ENCODE data around the gene UBIAD1.

DNA sequence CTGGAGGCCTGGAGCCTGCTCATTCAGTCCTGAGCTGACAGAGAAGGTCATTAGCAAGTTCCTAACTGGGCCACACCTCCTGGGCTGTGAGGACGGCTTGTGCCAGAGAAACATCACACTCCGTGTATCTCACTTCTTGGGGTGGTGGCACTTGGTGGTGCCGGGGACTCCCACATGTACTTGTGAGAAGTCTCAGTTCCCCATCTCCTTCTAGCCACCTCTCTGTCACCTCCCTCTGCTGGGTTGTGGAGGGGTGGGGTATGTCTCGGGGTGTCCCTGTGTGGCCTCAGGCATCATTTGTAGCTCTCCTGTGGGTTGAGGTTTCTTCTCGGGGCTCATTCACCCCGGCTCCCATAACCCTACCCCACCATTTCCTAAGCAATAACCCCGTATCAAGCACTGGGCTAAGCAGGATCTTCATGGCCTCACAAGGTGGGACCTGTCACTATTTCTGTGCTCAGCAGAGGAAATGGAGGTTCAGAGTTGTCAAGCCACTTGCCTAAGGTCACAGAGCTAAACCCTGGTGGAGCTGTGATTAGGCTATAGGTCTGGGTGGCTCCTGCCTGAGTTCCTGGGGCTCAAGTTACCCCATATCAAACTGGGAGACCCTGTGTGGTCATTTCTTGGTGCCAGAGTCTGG lies 62.5 kb downstream of the UBIAD1 start:
- TF ChIP-seq YY1 (IDR thresholded peaks at IDR 0.05; ENCODE audit: insufficient read depth, insufficient read length): no peak
- TF ChIP-seq ZNF274 (IDR thresholded peaks at IDR 0.05; ENCODE audit: low read depth, low read length): no peak
